GM23338 (cell line): Measurements from ENCODE around the gene LEMD2.

ENCODE experiments used
- CTCF ChIP-seq, 2 experiments: fragments of 200-600 bp in 1 of 2; sonication (generic) in 1 of 2; conservative IDR thresholded peaks; 2 replicates each; pipeline versions ENCODE4 v1.5.1 to v1.6.1; 2016 to 2017; ENCODE audit warnings: antibody characterized with exemption in 2 of 2, low read depth in 2 of 2, mild to moderate bottlenecking in 2 of 2, moderate library complexity in 1 of 2
- EZH2 ChIP-seq: fragments of 200-600 bp; sonication (generic); IDR thresholded peaks from one replicate; pipeline ENCODE4 v1.8.0; 2017; ENCODE audit warnings: antibody characterized with exemption, mild to moderate bottlenecking, low read depth; ENCODE audit not compliant: unreplicated experiment
- EZH2phosphoT487 ChIP-seq: fragments of 200-600 bp; sonication (generic); IDR thresholded peaks from one replicate; pipeline ENCODE4 v1.8.1; 2018; ENCODE audit warnings: antibody characterized with exemption; ENCODE audit not compliant: unreplicated experiment
- POLR2AphosphoS5 ChIP-seq: IDR thresholded peaks from 2 replicates; pipeline ENCODE4 v1.6.1; 2016; ENCODE audit warnings: antibody characterized with exemption, low read depth

GRCh38 chr6:33772082-33772830 lies 16.7 kb downstream of the LEMD2 start:
- TF ChIP-seq EZH2phosphoT487 (no peak), CTCF (conservative IDR thresholded peaks at IDR 0.05; ENCODE audit: low read depth in 2 of 2) (no peak), POLR2AphosphoS5 (no peak), EZH2 (no peak)
